Thymus (tissue), 11 donors: ENCODE measurements around the gene MYO1E. TPM values are rescaled to one million over a fixed set of nuclear protein-coding genes. Genes with fewer than 3 reads are reported as not detected.

Experiments
- DNase-seq, 9 donors: peaks; one replicate each; pipeline ENCODE4 v3.0.0-alpha.2; 2013; ENCODE audit warnings: low spot score in 9 of 9, low read depth in 6 of 9, missing footprints in 1 of 9
- H3K27ac ChIP-seq, 2 donors: one replicate each; pipeline ENCODE4 v1.5.1; 2013; ENCODE audit warnings: control low read depth in 1 of 2, low read depth in 1 of 2, low read length in 1 of 2, mild to moderate bottlenecking in 1 of 2, moderate library complexity in 1 of 2
- H3K27me3 ChIP-seq, 2 donors: one replicate each; pipeline ENCODE4 v1.5.1; 2013; ENCODE audit warnings: low read length in 1 of 2; ENCODE audit not compliant: control insufficient read depth in 2 of 2, insufficient read depth in 1 of 2
- H3K36me3 ChIP-seq, 2 donors: one replicate each; pipeline ENCODE4 v1.5.1; 2013; ENCODE audit warnings: low read length in 1 of 2, mild to moderate bottlenecking in 1 of 2, moderate library complexity in 1 of 2; ENCODE audit not compliant: control insufficient read depth in 2 of 2, insufficient read depth in 2 of 2
- H3K4me1 ChIP-seq, 2 donors: one replicate each; pipeline ENCODE4 v1.5.1; 2013; ENCODE audit warnings: low read length in 2 of 2; ENCODE audit not compliant: control insufficient read depth in 2 of 2, insufficient read depth in 2 of 2
- H3K4me3 ChIP-seq, 2 donors: one replicate each; pipeline ENCODE4 v1.5.1; 2013; ENCODE audit warnings: low read length in 2 of 2, control low read depth in 1 of 2, mild to moderate bottlenecking in 1 of 2
- H3K9me3 ChIP-seq, 2 donors: one replicate each; pipeline ENCODE4 v1.5.1; 2013; ENCODE audit warnings: low read length in 1 of 2, mild to moderate bottlenecking in 1 of 2; ENCODE audit not compliant: control insufficient read depth in 2 of 2, insufficient read depth in 1 of 2
- WGBS: extraction: QIAGEN DNeasy Blood & Tissue Kit; methylation state at CpG from one replicate; pipeline ENCODE4 v1.1.7; 2013; 5-methylcytosine and 5-hydroxymethylcytosine counted together
- polyA plus RNA-seq: library from polyadenylated mRNA; stranded (reverse); fragments of 200-250 nt; gene quantifications from one replicate; pipeline ENCODE4 v1.2.3, GENCODE V29; 2013
- total RNA-seq: library from RNA; stranded (reverse); fragments of 120-200 nt; gene quantifications from one replicate; pipeline ENCODE4 v1.2.4, GENCODE V29; 2013
- donor health status: healthy.

Gene MYO1E
- total and polyA plus RNA-seq, 2 donors, result 15.5 to 59.8 TPM

- no peaks in the 10 kb centered on the region for H3K36me3 ChIP-seq
- DNase-seq, result no peak
- H3K9me3 ChIP-seq, result no peaks in the 10 kb centered on the region
- no peaks in the 10 kb centered on the region for H3K4me1 ChIP-seq
- H3K27me3 ChIP-seq, result no peaks in the 10 kb centered on the region
- WGBS, result 89% methylated on average over 10 of the region's 10 CpGs
- no peak overlapping the region for H3K27ac ChIP-seq
- no peak overlapping the region for H3K4me3 ChIP-seq
Observed at GRCh38 chr15:59335207-59335786, 37.4 kb downstream of the MYO1E start.

DNA sequence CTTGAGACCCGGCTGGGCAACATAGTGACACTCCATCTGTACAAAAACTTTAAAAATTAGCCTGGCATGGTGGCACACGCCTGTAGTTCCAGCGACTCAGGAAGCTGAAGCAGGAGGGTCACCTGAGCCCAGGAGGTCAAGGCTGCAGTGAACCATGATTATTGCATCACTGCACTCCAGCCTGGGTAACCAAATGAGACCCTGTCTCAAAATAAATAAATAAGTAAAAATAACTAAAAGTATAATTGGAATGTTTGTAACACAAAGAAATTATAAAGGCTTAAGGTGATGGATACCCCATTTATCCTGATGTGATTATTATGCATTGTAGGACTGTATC is 38.6 kb downstream of the MYO1E start:
- no peaks in the 10 kb centered on the region for H3K4me1 ChIP-seq
- 79% methylated on average over 3 of the region's 3 CpGs for WGBS
- H3K9me3 ChIP-seq, result no peaks in the 10 kb centered on the region
- no peak for DNase-seq
- no peaks in the 10 kb centered on the region for H3K27me3 ChIP-seq
- no peak overlapping the region for H3K27ac ChIP-seq
- no peaks in the 10 kb centered on the region for H3K36me3 ChIP-seq
- no peak overlapping the region for H3K4me3 ChIP-seq

DNA sequence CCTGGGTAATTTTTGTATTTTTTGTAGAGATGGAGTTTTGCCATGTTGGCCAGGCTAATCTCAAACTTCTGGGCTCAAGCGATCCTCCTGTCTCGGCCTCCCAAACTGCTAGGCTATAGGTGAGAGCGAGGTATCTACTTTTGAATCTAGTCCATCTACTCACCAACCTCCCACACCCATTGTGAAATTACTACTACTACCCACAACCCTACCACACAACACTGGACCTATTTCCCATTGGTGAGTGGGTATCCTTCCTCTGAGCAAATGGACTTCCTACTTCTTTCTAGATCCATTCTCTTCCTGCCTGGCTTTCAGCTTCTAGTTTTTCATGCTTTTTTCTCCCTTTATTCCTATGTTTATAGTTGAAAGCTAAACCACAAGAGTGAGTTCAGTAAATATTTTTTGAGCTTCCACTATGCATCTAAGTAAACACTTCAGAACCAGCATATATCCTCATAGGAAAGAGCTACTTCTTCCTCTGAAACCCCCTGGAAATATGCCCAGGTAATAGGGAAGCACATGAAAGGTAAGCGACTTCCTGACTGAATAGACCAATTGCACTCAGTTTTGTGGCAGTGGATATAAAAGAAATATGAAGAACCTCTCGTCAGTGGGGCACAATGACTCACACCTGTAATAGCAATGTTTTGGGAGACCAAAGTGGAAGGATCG is 39.1 kb downstream of the MYO1E start:
- Histone ChIP-seq H3K4me3 (no peak overlapping the region), H3K4me1 (no peaks in the 10 kb centered on the region), H3K9me3 (no peaks in the 10 kb centered on the region), H3K27me3 (no peaks in the 10 kb centered on the region), H3K27ac (no peak overlapping the region), H3K36me3 (no peaks in the 10 kb centered on the region)
- 96% methylated on average over 6 of the region's 6 CpGs for WGBS
- no peak for DNase-seq

DNA sequence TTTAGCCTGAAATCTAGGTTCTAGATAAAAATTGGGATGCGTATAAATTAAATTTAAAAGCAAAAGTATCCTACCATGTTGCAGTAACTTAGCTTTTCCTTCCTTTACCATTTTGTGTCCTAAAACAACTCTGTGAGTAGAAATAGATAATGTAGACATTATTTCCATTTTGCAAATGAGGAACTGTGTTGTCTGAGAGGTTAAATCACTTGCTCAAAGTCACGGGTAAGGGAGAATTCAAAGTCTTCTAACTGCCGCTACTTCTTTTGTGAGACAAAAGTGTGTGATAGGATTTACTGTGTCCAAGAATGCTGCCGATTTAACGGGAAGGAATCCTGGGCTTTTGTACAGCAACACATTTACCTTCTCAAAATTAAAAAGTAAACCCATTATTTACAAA is 40.7 kb downstream of the MYO1E start:
- Histone ChIP-seq H3K9me3 (no peaks in the 10 kb centered on the region), H3K4me3 (no peak overlapping the region), H3K27me3 (no peaks in the 10 kb centered on the region), H3K4me1 (no peaks in the 10 kb centered on the region), H3K27ac (no peak overlapping the region), H3K36me3 (no peaks in the 10 kb centered on the region)
- 96% methylated on average over 5 of the region's 5 CpGs for WGBS
- no peak for DNase-seq

DNA sequence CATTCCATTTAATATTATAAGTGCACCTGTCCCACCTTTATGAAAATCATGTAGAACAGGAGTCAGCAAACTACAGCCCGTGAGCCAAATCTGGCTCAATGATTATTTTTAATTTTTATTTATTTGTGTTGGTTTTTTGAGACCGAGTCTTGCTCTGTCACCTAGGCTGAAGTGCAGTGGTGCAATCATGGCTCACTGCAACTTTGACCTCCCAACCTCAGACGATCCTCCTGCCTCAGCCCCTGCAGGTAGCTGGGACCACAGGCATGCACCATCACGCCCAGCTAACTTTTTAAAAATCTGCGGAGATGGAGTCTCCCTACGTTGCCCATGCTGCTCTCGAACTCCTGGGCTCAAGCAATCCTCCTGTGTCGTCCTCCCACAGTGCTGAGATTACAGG is 42.0 kb downstream of the MYO1E start:
- 88% methylated on average over 8 of the region's 8 CpGs for WGBS
- H3K27me3 ChIP-seq, result no peaks in the 10 kb centered on the region
- no peak overlapping the region for H3K4me3 ChIP-seq
- no peaks in the 10 kb centered on the region for H3K36me3 ChIP-seq
- DNase-seq, result no peak
- H3K9me3 ChIP-seq, result no peaks in the 10 kb centered on the region
- no peak overlapping the region for H3K27ac ChIP-seq
- H3K4me1 ChIP-seq, result no peaks in the 10 kb centered on the region

DNA sequence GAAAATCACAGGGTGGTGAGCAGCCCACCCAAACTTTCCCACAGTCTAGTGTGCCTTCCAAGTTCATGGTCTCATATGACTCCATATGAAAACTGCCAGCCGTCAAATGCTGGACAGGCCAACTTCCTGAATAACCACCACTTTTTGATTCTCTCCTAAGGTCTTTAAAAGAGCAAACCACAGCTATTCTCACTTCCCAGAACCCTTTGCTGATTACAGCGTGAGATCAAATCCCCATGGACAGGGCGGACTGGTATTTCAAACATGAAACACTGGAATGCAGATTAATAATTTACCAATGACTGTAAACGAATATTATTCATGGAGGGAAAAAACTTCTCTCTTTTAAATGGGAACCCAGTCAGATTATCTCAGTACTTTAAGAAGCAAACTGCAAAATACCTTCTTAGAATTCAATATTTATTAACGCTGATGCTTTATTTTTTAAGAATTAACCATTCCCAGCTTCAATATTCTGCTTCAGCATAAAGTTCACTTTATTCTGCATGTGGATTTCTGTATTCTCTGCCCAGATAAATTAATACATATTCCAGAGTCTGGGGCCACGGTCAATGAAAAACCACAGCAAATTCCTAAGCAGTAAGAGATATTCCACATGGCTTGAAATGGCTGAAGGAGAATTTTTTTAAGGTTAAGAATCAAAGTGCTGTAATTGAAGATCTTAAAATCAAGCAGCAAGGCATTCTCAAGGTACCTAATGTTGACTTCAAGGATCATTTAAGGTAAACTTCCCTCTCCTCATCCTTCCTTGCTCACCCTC is 42.9 kb downstream of the MYO1E start:
- no peak overlapping the region for H3K27ac ChIP-seq
- H3K4me1 ChIP-seq, result no peaks in the 10 kb centered on the region

GRCh38 chr15:59329091-59329490 is 43.6 kb downstream of the MYO1E start:
- H3K9me3 ChIP-seq, result no peaks in the 10 kb centered on the region
- no peak for DNase-seq
- H3K4me3 ChIP-seq, result no peak overlapping the region
- no peaks in the 10 kb centered on the region for H3K27me3 ChIP-seq
- 94% methylated on average over 4 of the region's 4 CpGs for WGBS
- no peaks in the 10 kb centered on the region for H3K36me3 ChIP-seq
- H3K27ac ChIP-seq, result no peak overlapping the region
- no peaks in the 10 kb centered on the region for H3K4me1 ChIP-seq

More for the DNA sequence above, 42.9 kb downstream of the MYO1E start:
- H3K36me3 ChIP-seq, result no peaks in the 10 kb centered on the region
- no peaks in the 10 kb centered on the region for H3K27me3 ChIP-seq
- no peak overlapping the region for H3K4me3 ChIP-seq
- no peaks in the 10 kb centered on the region for H3K9me3 ChIP-seq
- no peak for DNase-seq
- 89% methylated on average over 6 of the region's 6 CpGs for WGBS

- Histone ChIP-seq H3K27ac (no peak overlapping the region), H3K27me3 (no peaks in the 10 kb centered on the region), H3K4me1 (no peaks in the 10 kb centered on the region), H3K4me3 (no peak overlapping the region), H3K36me3 (no peaks in the 10 kb centered on the region), H3K9me3 (no peaks in the 10 kb centered on the region)
- WGBS, result 55% methylated on average over 3 of the region's 3 CpGs
- no peak for DNase-seq
Observed at GRCh38 chr15:59327942-59328341, 44.7 kb downstream of the MYO1E start.

DNA sequence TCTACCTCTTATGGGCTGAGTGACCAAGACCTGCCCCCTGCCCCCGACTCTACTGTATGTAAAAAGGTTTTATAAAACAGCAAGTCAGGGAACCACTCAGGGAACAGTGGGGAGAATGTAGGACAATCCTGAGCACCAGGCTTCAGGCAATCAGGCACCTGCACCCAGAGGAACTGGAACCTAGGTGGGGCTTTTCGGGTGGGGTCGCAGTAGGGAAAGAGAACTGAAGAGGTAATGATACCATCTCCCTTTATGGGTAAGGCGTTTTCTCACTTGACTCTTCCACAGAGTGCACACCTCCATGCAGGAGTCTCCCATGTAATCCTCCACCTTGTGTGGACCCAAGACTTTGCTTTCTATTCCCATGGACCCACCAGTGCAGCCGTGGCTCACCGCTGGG is 45.8 kb downstream of the MYO1E start:
- Histone ChIP-seq H3K36me3 (no peaks in the 10 kb centered on the region), H3K4me1 (no peaks in the 10 kb centered on the region), H3K27ac (no peak overlapping the region), H3K27me3 (no peaks in the 10 kb centered on the region), H3K9me3 (no peaks in the 10 kb centered on the region), H3K4me3 (no peak overlapping the region)
- no peak for DNase-seq
- 79% methylated on average over 6 of the region's 6 CpGs for WGBS
